Astrocyte (in vitro differentiated cells and primary cell): Measurements from ENCODE around the gene VASN.

Experiments used
- CTCF ChIP-seq: IDR thresholded peaks from 2 replicates; pipeline ENCODE4 v1.5.1; 2011; ENCODE audit warnings: low read depth, mild to moderate bottlenecking, inconsistent platforms, low read length, moderate library complexity; ENCODE audit not compliant: insufficient read depth
- EZH2 ChIP-seq: IDR thresholded peaks from 2 replicates; pipeline ENCODE4 v1.6.1; 2012; ENCODE audit warnings: mild to moderate bottlenecking, low read length, inconsistent platforms; ENCODE audit not compliant: insufficient read depth

DNA sequence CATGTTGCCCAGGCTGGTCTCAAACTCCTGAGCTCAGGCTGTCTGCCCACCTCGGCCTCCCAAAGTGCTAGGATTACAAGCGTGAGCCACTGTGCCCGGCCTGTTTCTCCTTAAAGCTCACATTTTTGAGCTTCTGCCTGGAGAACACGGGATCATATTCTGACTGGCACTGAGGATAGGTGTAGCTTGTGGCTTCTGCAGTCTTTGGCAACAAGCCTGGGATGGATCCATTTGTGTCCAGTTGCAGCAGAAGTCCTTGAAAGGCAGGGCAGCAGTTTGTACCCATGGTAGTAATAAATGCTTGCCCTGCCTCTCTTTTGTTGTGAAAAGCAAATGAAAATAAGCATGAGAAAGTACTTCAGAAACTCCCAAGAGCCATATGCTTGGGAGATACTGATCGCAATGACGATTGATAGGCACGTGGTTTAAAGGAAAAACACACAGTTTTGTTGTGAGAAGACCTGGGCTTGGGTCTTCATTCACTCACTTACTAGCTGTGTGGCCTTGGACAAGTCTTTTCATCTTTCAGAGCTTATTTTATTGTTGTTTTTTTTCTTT is 47.8 kb downstream of the VASN start:
- TF ChIP-seq CTCF: no peak
- TF ChIP-seq EZH2: no peak
